Neutrophil (primary cell): ENCODE measurements around the gene TCFL5.

Experiments used
- H3K27ac ChIP-seq: fragments of 200-600 bp; sonication (generic); 2 replicates; pipeline ENCODE4 v1.5.1; 2016; ENCODE audit warnings: mild to moderate bottlenecking, moderate library complexity
- H3K27me3 ChIP-seq: fragments of 200-600 bp; sonication (generic); 2 replicates; pipeline ENCODE4 v1.6.0; 2016; ENCODE audit warnings: mild to moderate bottlenecking
- H3K36me3 ChIP-seq: fragments of 200-600 bp; sonication (generic); 2 replicates; pipeline ENCODE4 v1.5.1; 2017
- H3K4me1 ChIP-seq, 2 experiments: fragments of 200-600 bp in 1 of 2; sonication (generic) in 1 of 2; 1 replicate in 1 of 2; 2 replicates in 1 of 2; pipeline versions ENCODE4 v1.5.1 to v1.6.1; 2013 to 2016; ENCODE audit warnings: low read depth in 1 of 2, low read length in 1 of 2, mild to moderate bottlenecking in 1 of 2, moderate library complexity in 1 of 2; ENCODE audit not compliant: control insufficient read depth in 1 of 2, insufficient read depth in 1 of 2
- H3K4me3 ChIP-seq, 2 experiments: fragments of 200-600 bp in 1 of 2; sonication (generic) in 1 of 2; 1 replicate in 1 of 2; 2 replicates in 1 of 2; pipeline ENCODE4 v1.5.1; 2013 to 2016; ENCODE audit warnings: low read depth in 1 of 2, low read length in 1 of 2, mild to moderate bottlenecking in 1 of 2, moderate library complexity in 1 of 2
- H3K9me3 ChIP-seq: fragments of 200-600 bp; sonication (generic); 2 replicates; pipeline ENCODE4 v1.5.1; 2016
- CTCF ChIP-seq: fragments of 200-600 bp; sonication (generic); IDR thresholded peaks from 2 replicates; pipeline ENCODE4 v1.5.1; 2016; ENCODE audit warnings: antibody characterized with exemption

The TCFL5 gene

GRCh38 chr20:62860391-62860923 is 1.2 kb downstream of the TCFL5 start:
- Histone ChIP-seq H3K27me3 (peaks cover 25% of the 10 kb centered on the region), H3K4me3 (peak overlapping the region; percentile 52 to 66), H3K27ac (no peak overlapping the region), H3K4me1 (peaks cover 9 to 18% of the 10 kb centered on the region in 2 experiments), H3K36me3 (peaks cover 8% of the 10 kb centered on the region), H3K9me3 (no peaks in the 10 kb centered on the region)
- TF ChIP-seq CTCF, result no peak

- H3K4me1 ChIP-seq, result peaks cover 9 to 18% of the 10 kb centered on the region in 2 experiments
- H3K27me3 ChIP-seq, result peaks cover 21% of the 10 kb centered on the region
- no peak for TF ChIP-seq CTCF
- H3K4me3 ChIP-seq, result no peak overlapping the region
- no peak overlapping the region for H3K27ac ChIP-seq
- H3K36me3 ChIP-seq, result peaks cover 16% of the 10 kb centered on the region
- H3K9me3 ChIP-seq, result no peaks in the 10 kb centered on the region
Observed at GRCh38 chr20:62859721-62860120, 1.9 kb downstream of the TCFL5 start.

- Histone ChIP-seq H3K9me3 (no peaks in the 10 kb centered on the region), H3K27ac (no peak overlapping the region), H3K4me3 (no peak overlapping the region), H3K36me3 (peaks cover 28% of the 10 kb centered on the region), H3K27me3 (peaks cover 21% of the 10 kb centered on the region), H3K4me1 (peaks cover 9 to 18% of the 10 kb centered on the region in 2 experiments)
- no peak for TF ChIP-seq CTCF
Observed at GRCh38 chr20:62858058-62858830, 3.4 kb downstream of the TCFL5 start.

DNA sequence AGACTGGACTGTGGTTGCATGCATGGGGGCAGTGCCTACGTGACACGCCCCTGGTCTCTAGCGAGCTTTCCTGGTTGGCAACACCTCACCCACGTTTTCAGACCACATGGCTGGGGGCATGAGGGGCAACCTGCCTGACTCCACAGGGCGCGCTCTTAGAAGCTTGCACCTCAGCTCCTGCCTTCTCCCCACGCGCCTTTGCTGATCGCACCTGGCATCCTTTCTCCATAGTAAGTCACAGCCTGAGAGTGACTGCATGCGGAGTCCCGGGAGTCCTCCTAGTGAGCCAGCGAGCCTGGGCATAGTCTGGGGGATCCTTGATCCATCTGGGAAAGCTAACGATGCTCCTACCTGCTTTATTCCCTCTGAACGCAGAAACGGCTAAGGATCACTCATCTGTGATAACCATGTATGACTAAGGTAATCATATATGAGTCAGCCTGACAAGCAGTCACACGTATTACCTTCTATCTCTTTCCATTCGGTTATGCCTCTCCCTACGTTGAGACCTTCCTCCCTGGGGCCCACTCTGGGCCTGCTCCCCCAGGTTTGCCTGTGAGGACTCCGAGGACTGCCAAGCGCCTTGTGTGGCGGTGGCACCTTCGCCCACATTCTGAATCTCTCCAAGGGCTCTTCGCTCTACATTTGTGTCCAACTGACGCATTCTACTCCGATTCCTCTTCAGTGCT is 4.5 kb downstream of the TCFL5 start:
- H3K4me3 ChIP-seq, result no peak overlapping the region
- H3K27me3 ChIP-seq, result peaks cover 21% of the 10 kb centered on the region
- peaks cover 9 to 14% of the 10 kb centered on the region in 2 experiments for H3K4me1 ChIP-seq
- TF ChIP-seq CTCF, result no peak
- no peak overlapping the region for H3K27ac ChIP-seq
- H3K9me3 ChIP-seq, result no peaks in the 10 kb centered on the region
- H3K36me3 ChIP-seq, result peaks cover 40% of the 10 kb centered on the region

DNA sequence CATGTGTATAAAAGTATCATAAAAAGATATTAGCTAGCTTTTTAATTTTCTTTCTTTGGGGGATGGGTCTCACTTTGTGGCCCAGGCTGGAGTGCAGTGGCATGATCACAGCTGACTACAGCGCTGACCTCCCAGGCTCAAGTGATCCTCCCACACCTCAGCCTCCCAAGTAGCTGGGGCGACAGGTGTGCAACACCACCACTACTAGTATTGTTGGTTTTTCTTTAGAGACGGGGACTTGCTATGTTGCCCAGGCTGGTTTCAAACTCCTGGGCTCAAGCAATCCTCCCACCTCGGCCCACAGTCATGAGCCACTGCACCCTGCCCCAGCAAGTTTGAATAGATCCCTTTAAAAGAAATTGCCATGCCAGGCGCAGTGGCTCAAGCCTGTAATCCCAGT is 6.5 kb downstream of the TCFL5 start:
- Histone ChIP-seq H3K4me1 (peaks cover 2 to 5% of the 10 kb centered on the region in 2 experiments), H3K4me3 (no peak overlapping the region), H3K9me3 (no peaks in the 10 kb centered on the region), H3K27me3 (peaks cover 13% of the 10 kb centered on the region), H3K27ac (no peak overlapping the region), H3K36me3 (peaks cover 58% of the 10 kb centered on the region)
- no peak for TF ChIP-seq CTCF
